GM20000 (cell line): ENCODE data around the gene TNFRSF1B.

ENCODE experiments used
- DNase-seq: peaks from one replicate; pipeline ENCODE4 v3.0.0; 2012; ENCODE audit warnings: low spot score
- TF ChIP-seq, protein P1 (sequence below): IDR thresholded peaks from 2 replicates; pipeline ENCODE4 v1.5.1; 2012; ENCODE audit warnings: mild to moderate bottlenecking, control low read depth; ENCODE audit errors: extremely low read depth, missing control alignments

The TNFRSF1B gene

GRCh38 chr1:12197483-12197880, 30.7 kb downstream of the TNFRSF1B start:
- DNase-seq = no peak
- TF ChIP-seq, protein P1, sequence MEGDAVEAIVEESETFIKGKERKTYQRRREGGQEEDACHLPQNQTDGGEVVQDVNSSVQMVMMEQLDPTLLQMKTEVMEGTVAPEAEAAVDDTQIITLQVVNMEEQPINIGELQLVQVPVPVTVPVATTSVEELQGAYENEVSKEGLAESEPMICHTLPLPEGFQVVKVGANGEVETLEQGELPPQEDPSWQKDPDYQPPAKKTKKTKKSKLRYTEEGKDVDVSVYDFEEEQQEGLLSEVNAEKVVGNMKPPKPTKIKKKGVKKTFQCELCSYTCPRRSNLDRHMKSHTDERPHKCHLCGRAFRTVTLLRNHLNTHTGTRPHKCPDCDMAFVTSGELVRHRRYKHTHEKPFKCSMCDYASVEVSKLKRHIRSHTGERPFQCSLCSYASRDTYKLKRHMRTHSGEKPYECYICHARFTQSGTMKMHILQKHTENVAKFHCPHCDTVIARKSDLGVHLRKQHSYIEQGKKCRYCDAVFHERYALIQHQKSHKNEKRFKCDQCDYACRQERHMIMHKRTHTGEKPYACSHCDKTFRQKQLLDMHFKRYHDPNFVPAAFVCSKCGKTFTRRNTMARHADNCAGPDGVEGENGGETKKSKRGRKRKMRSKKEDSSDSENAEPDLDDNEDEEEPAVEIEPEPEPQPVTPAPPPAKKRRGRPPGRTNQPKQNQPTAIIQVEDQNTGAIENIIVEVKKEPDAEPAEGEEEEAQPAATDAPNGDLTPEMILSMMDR = no peak

- TF ChIP-seq, protein P1 = no peak
- DNase-seq = no peak
Measured at GRCh38 chr1:12200208-12200607, 33.4 kb downstream of the TNFRSF1B start.

GRCh38 chr1:12201352-12202189, 34.8 kb downstream of the TNFRSF1B start:
- TF ChIP-seq, protein P1 = no peak
- DNase-seq = no peak

DNA sequence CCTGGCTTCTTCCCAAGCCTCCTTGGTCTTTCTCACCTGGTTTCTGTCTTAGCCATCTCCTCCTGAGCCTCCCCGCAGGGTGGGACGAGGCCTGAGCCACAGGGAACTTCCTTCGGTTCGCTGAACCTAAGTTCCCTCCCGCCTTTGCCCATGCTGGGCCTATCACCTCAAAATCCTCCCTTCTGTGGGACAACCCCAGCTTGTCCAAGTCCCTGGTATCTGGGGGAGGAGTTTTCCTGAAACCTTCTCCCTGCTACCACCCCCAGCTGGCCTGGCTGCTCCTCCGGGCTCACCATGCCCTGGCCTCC, 35.4 kb downstream of the TNFRSF1B start:
- no peak for DNase-seq
- TF ChIP-seq, protein P1 = no peak

- no peak for DNase-seq
- TF ChIP-seq, protein P1 = no peak
Measured at GRCh38 chr1:12202577-12202976, 35.8 kb downstream of the TNFRSF1B start.

GRCh38 chr1:12203216-12204007, 36.6 kb downstream of the TNFRSF1B start:
- DNase-seq = no peak
- TF ChIP-seq, protein P1 = no peak

- TF ChIP-seq, protein P1 = no peak
- DNase-seq = peak; percentile 65
Measured at GRCh38 chr1:12204140-12204539, 37.3 kb downstream of the TNFRSF1B start.
